Measurements from ENCODE around the gene CEP68.

The CEP68 gene

GRCh38 chr2:65108780-65109179, 52.6 kb downstream of the CEP68 start:
- H3K27ac ChIP-seq = no peak overlapping the region
- no peak for TF ChIP-seq ZFX (IDR thresholded peaks at IDR 0.05; ENCODE audit: borderline replicate concordance)
- no peak for TF ChIP-seq CTCF (IDR thresholded peaks at IDR 0.05)

GRCh38 chr2:65112633-65113032, 56.4 kb downstream of the CEP68 start:
- TF ChIP-seq ZFX (IDR thresholded peaks at IDR 0.05; ENCODE audit: borderline replicate concordance) = no peak
- no peak for TF ChIP-seq CTCF (IDR thresholded peaks at IDR 0.05)
- H3K27ac ChIP-seq = no peak overlapping the region

GRCh38 chr2:65113229-65113628, 57.0 kb downstream of the CEP68 start:
- no peak for TF ChIP-seq ZFX (IDR thresholded peaks at IDR 0.05; ENCODE audit: borderline replicate concordance)
- no peak for TF ChIP-seq CTCF (IDR thresholded peaks at IDR 0.05)
- no peak overlapping the region for H3K27ac ChIP-seq

- TF ChIP-seq CTCF (IDR thresholded peaks at IDR 0.05) (no peak), ZFX (IDR thresholded peaks at IDR 0.05; ENCODE audit: borderline replicate concordance) (no peak)
- no peak overlapping the region for H3K27ac ChIP-seq
Observed at GRCh38 chr2:65113816-65114215, 57.6 kb downstream of the CEP68 start.

GRCh38 chr2:65114921-65115320, 58.7 kb downstream of the CEP68 start:
- H3K27ac ChIP-seq = no peak overlapping the region
- TF ChIP-seq ZFX (IDR thresholded peaks at IDR 0.05; ENCODE audit: borderline replicate concordance) (no peak), CTCF (IDR thresholded peaks at IDR 0.05) (no peak)

GRCh38 chr2:65116645-65117044, 60.4 kb downstream of the CEP68 start:
- TF ChIP-seq ZFX (IDR thresholded peaks at IDR 0.05; ENCODE audit: borderline replicate concordance) (no peak), CTCF (IDR thresholded peaks at IDR 0.05) (no peak)
- H3K27ac ChIP-seq = no peak overlapping the region

- TF ChIP-seq ZFX (IDR thresholded peaks at IDR 0.05; ENCODE audit: borderline replicate concordance) (no peak), CTCF (IDR thresholded peaks at IDR 0.05) (no peak)
- no peak overlapping the region for H3K27ac ChIP-seq
Observed at GRCh38 chr2:65120990-65121693, 64.9 kb downstream of the CEP68 start.
